ENCODE data around the gene GRAP2.

GRAP2 gene

GRCh38 chr22:39947220-39948216, 46.6 kb downstream of the GRAP2 start:
- DNase-seq: no peak

DNA sequence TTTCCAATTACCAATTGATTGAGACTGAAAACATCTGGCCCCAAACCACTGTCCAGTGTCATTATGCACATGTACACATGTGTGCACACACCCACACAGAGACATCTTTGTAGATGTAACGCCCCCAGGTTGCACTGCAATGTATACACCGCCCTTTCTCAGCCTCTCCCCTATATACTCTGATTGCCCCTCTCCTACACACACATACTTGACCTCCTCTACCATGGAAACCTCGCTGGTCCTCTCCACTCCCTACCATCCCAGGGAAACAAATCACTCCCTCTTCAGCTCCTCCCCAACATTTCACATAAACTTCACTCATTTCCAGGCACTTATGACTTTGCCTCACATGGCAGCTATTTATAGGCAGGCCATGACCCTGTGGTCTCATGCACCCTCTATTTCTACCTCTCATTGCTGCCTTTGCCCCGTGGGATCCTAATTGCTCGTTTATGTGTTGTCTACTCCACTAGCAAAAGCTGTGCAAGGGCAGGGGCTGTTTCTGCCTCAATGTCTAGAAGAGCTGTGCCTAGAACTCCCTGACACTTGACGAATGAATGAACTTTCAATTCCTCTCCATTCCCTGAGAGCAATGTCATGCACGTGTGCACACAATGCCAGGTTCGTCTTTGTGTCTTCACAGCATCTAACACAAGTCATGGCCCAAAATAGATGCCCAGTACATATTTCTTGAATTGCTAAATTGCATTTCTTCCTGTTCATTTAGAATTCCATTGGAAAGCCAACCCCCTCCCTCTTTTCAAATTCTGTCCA, 49.3 kb downstream of the GRAP2 start:
- no peak for DNase-seq

- DNase-seq: peak; percentile 38
These were observed 50.9 kb downstream of the GRAP2 start for GRCh38 chr22:39951603-39952293.

GRCh38 chr22:39952347-39952746, 51.5 kb downstream of the GRAP2 start:
- no peak for DNase-seq

GRCh38 chr22:39953101-39953500, 52.2 kb downstream of the GRAP2 start:
- no peak for DNase-seq

- DNase-seq: peak; percentile 46
These were observed 53.7 kb downstream of the GRAP2 start for GRCh38 chr22:39954584-39955055.

- no peak for DNase-seq
These were observed 54.8 kb downstream of the GRAP2 start for GRCh38 chr22:39955675-39956074.

DNA sequence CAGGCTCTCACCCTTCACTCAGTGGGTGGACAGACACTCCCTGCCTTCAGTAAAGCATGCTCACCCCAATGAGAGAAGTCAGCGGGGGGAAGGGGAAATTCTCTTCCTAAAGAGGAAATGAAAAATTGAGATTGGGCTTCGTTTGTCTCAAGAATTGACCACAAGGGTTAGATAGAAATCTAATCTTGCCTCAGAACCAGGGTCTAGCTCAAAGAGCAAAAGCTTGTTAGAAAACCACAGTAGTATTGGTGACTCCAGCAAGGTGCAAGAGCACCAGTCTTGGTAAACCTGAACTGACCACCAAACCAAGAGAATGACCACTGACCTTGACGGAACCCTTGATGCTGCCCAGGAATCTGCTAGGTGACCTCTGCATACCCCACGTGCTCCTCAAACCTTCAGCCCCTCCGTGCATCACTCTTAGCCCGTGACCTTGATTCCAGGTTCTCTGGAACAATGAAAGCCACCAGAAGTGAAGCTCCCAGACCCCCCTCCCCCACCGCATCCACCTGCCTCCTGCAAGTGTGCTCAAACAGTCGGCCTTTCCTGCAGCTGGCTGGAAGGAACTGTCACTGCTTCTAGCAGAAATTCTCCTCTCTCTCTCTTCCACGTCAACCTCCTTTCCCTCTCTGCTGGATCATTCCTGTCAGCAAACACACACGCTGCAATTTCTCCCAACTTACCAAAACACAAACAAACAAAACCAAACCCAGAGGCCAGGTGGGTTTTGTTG, 56.2 kb downstream of the GRAP2 start:
- no peak for DNase-seq

- DNase-seq: no peak
These were observed 57.3 kb downstream of the GRAP2 start for GRCh38 chr22:39958009-39958711.

- DNase-seq: no peak
These were observed 58.2 kb downstream of the GRAP2 start for GRCh38 chr22:39958949-39959639.

- DNase-seq: peak; percentile 43
These were observed 59.0 kb downstream of the GRAP2 start, which contains the start of gene TMA7B for GRCh38 chr22:39959640-39960447. Gene TMA7B (plus strand): TSS chr22:39960397. CDS start chr22:39964375, 3,978 bp downstream.

DNA sequence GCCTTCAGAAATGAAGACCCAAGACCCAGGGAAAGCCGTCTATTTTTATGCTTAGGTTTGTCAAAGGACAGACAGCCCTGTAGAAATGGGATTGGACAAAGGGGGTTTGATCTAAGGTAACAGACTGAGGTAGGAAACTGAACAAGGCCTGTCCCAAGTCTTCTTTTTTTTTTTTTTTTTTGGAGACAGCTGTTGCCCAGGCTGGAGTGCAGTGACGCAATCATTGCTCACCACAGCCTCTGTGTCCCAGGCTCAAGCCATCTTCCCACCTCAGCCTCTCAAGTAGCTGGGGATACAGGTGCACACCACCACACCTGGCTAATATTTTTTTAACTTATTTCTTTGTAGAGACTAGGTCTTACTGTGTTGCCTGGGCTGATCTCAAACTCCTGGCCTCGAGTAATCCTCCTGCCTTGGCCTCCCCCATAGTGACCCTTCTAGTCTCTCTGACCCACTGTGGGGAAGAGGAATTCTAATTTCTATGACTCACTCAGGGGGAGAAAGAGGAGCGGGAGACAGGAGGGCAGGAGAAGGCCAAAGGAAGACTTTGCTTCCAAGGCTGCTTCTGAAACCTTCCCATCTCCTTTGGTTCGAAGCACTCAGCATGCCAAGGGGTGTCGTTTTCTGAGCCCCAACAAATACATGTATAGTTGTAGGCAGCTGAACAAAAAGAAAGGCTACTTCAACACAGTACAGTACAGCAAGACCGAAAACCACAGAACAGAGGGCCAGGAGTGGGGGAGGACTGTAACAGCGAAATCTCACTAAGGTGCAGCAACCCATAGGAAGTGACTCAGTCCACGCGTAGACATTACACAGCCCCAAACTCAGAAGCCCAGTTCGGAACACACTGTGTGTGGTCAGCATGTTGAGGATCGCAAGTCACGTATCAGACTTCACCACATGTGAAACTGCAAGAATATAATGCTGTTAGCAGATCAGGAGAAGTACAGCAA, 60.2 kb downstream of the GRAP2 start:
- DNase-seq: peak; percentile 82

DNA sequence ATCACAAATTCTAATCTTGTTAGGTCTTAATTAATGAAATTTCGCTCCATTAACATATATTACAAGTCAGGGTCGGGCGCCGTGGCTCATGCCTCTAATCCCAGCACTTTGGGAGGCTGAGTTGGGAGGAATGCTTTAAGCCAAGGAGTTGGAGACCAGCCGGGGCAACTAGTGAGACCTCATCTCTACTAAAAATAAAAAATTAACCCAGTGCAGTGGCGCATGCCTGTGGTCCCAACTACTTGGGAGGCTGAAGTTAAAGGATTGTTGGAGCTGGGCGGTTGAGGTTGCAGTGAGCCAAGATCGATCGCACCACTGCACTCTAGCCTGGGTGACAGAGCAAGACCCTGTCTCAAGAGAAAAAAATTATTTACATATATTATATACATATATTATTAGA, 61.2 kb downstream of the GRAP2 start:
- DNase-seq: no peak

- DNase-seq: no peak
These were observed 64.9 kb downstream of the GRAP2 start for GRCh38 chr22:39965748-39966147.

GRCh38 chr22:39966470-39966869, 65.6 kb downstream of the GRAP2 start:
- DNase-seq: no peak

DNA sequence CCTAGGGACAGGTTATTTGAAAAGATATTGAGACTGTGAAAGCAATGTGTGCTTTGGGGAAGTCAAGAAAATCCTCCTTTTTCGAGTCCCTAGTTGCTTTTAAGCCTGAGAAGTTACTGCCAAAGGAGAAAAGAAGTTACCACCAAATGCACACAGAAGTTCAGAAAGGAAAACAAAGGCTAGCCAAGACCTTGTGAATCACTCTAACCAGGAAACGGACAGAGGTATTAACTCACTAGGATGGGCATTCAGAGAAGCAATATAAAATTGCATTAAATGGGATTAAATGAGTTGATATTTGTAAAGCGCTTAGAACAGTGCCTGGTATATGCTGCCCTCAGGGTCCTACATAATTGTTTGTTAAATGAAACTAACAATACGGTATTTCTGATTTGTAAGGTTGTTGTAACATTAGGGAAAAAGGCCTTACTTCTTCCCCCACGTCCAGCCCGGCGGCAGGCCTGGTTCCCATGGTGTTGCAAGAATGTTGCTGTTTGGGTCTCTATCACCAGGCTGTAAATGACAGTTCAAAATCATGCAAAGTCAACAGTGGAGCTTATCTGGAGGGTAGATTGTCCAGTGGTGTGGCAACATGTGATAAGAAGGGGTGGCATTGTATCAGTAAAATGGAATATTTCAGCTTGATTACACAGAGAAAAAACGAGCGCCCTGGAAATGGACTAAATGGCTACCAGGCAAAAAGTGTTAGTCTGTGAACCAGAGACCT, 66.4 kb downstream of the GRAP2 start:
- DNase-seq: no peak

DNA sequence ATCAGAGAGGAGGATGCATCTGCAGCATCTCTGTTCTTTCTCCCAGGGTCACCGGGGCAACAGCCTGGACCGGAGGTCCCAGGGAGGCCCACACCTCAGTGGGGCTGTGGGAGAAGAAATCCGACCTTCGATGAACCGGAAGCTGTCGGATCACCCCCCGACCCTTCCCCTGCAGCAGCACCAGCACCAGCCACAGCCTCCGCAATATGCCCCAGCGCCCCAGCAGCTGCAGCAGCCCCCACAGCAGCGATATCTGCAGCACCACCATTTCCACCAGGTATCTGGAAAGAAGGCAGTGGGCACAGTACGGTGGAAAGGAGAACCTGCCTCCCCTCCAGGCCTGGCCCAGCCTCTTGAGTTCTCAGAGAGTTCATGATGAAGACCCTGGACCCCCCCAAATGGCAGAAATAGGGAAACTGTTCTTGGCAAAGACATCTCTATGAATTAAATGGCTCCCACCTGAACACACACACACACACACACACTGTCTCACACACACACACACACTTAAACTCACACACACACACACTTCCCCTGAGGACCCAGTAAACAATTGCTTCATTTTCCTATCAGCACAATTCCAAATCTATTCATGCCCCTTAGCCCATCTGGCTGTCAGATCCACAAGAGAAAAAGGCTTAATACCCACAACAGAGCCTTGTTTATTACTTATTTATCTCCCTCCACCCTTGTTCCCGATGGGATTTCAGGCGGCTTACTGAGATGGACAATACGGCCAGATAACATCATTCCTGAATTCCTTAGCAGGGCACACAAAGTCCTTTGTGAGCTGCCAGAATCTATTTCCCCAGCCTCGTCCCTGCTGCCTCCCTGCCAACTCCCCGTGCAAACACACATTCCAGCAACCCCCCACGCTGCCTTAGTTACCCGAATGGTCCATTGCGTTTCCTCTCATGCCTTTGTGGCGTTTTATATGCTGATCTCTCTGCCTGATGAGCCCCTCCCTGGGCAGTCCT, 67.4 kb downstream of the GRAP2 start:
- no peak for DNase-seq
